ENCODE results near the gene SEMA6A.
A peak's percentile ranks its signal among the peaks of the same experiment; 100 is the strongest.

Gene SEMA6A

DNA sequence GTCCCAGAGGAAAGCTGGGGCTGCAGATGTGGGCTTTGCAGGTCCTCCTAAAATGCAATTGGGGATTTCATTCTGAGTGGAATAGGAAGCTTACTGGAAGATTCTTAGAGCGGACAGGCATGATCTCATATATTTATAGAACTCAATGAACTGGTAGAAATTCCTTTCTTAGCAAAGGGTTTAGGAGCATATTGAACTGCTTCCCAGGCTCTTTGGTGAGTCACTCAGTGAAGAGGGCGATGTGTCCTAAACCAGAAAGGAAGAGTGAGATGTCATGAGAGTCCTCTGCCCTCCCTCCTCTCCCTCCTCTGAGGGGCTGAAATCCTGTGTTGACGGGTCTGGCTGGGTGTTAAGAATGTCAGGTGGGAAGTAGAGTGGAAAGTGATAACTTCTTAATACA, 26.3 kb upstream of the SEMA6A start:
- H3K36me3 ChIP-seq (ENCODE audit: control insufficient read depth, insufficient read depth, low read length), result no peaks in the 10 kb centered on the region
- H3K27me3 ChIP-seq (ENCODE audit: control insufficient read depth, insufficient read depth, low read length), result no peaks in the 10 kb centered on the region
- no peak overlapping the region for H3K9ac ChIP-seq (ENCODE audit: low read length)

DNA sequence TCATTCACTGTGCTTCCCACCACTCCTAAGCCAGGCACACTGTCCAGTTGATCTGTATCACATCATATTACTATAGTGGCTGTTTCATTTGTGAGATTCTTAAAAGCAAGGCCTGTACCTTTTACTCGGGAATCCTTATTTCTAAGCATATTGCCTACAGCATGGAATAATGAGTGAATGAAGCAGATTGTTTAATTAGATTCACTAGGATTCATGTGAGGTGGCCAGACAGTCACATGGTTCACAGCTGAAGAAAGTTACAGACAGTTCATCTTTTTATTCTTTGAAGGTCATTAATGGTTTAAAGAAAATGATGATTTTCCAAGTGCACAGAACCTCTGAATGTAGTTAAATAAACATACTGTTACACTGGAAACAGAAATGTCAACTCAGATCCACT, 24.3 kb upstream of the SEMA6A start:
- H3K9ac ChIP-seq (ENCODE audit: low read length), result no peak overlapping the region
- H3K4me1 ChIP-seq (ENCODE audit: control insufficient read depth, insufficient read depth, low read length), result peaks cover 6% of the 10 kb centered on the region; the same call in 1 of the 2 replicates
- H3K4me3 ChIP-seq (ENCODE audit: low read depth, low read length), result no peak overlapping the region
- no peaks in the 10 kb centered on the region for H3K9me3 ChIP-seq (ENCODE audit: control insufficient read depth, insufficient read depth, low read depth, low read length)
- H3K36me3 ChIP-seq (ENCODE audit: control insufficient read depth, insufficient read depth, low read length), result no peaks in the 10 kb centered on the region
- H3K27ac ChIP-seq (ENCODE audit: low read depth, low read length), result no peak overlapping the region
- H3K27me3 ChIP-seq (ENCODE audit: control insufficient read depth, insufficient read depth, low read length), result no peaks in the 10 kb centered on the region

More for the DNA sequence above, 26.3 kb upstream of the SEMA6A start:
- Histone ChIP-seq H3K27ac (ENCODE audit: low read depth, low read length) (no peak overlapping the region), H3K4me3 (ENCODE audit: low read depth, low read length) (no peak overlapping the region), H3K9me3 (ENCODE audit: control insufficient read depth, insufficient read depth, low read depth, low read length) (no peaks in the 10 kb centered on the region), H3K4me1 (ENCODE audit: control insufficient read depth, insufficient read depth, low read length) (peaks cover 6% of the 10 kb centered on the region; the same call in 1 of the 2 replicates)

DNA sequence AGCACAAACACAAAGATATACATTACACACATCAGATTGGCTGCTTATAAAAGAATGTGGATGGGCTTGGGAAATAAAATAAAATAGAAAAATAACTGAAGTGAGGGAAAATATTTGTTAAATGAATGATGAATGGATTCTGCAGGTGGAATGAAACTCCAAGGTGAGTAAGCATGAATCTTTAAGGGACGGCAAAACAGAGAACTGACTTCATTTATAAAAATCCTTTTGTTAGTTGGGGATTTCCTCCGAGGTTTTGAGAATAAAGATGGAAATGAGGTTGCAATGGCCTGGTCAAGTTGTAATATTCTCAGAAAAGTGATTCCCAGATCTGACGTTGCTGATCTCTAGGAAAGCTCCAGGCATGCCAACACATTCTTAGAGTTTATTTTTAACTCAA, 20.9 kb upstream of the SEMA6A start:
- H3K36me3 ChIP-seq (ENCODE audit: control insufficient read depth, insufficient read depth, low read length), result no peaks in the 10 kb centered on the region
- H3K9me3 ChIP-seq (ENCODE audit: control insufficient read depth, insufficient read depth, low read depth, low read length), result no peaks in the 10 kb centered on the region; the same call in 1 of the 2 replicates
- no peak overlapping the region for H3K27ac ChIP-seq (ENCODE audit: low read depth, low read length)
- H3K4me1 ChIP-seq (ENCODE audit: control insufficient read depth, insufficient read depth, low read length), result peaks cover 14% of the 10 kb centered on the region
- no peak overlapping the region for H3K4me3 ChIP-seq (ENCODE audit: low read depth, low read length)
- no peak overlapping the region for H3K9ac ChIP-seq (ENCODE audit: low read length)
- H3K27me3 ChIP-seq (ENCODE audit: control insufficient read depth, insufficient read depth, low read length), result no peaks in the 10 kb centered on the region

DNA sequence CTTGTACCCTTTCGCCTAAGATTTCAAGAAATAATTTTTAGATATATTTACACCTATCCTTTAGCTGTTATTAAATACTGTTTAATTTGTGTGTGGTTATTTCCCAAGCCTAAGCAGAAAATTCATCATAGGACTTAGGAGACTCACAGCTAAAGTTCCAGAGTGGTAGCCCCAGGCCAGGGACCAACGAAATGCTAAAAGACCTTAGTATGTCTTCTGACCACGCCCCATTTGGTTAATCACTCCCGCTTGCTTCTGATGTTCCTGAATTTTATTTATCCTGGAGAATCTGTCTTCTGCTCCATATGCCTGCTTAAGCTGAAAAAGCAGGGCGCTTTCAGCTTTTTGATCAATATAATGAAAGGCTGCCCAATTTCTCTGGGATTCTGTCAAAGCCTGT, 18.7 kb upstream of the SEMA6A start:
- Histone ChIP-seq H3K27ac (ENCODE audit: low read depth, low read length) (no peak overlapping the region), H3K4me1 (ENCODE audit: control insufficient read depth, insufficient read depth, low read length) (peaks cover 14% of the 10 kb centered on the region), H3K9ac (ENCODE audit: low read length) (no peak overlapping the region)

DNA sequence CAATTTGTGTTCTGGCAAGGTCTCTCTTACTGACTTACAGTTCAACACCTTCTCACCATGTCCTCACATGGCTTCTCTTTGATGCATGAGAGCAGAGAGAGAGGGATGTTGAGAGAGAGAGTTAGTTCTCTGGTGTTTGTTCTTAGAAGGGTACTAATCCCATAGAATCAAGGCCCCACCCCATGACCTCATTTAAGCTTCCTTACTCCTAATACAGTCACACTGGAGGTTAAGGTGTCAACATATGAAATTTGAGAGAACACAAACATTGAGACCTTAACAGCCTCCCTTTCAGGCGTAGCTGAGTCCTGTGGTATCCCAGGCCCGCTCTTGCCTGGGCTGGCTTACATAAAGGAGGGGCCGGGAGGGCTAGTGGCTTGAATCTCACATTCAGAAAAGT, 10.6 kb upstream of the SEMA6A start:
- H3K9ac ChIP-seq (ENCODE audit: low read length), result no peak overlapping the region
- H3K27me3 ChIP-seq (ENCODE audit: control insufficient read depth, insufficient read depth, low read length), result no peaks in the 10 kb centered on the region
- peaks cover 3% of the 10 kb centered on the region; the same call in 1 of the 2 replicates for H3K4me1 ChIP-seq (ENCODE audit: control insufficient read depth, insufficient read depth, low read length)
- H3K9me3 ChIP-seq (ENCODE audit: control insufficient read depth, insufficient read depth, low read depth, low read length), result no peaks in the 10 kb centered on the region
- H3K27ac ChIP-seq (ENCODE audit: low read depth, low read length), result no peak overlapping the region
- no peaks in the 10 kb centered on the region for H3K36me3 ChIP-seq (ENCODE audit: control insufficient read depth, insufficient read depth, low read length)
- no peak overlapping the region for H3K4me3 ChIP-seq (ENCODE audit: low read depth, low read length)

More for the DNA sequence above, 18.7 kb upstream of the SEMA6A start:
- Histone ChIP-seq H3K4me3 (ENCODE audit: low read depth, low read length) (no peak overlapping the region), H3K9me3 (ENCODE audit: control insufficient read depth, insufficient read depth, low read depth, low read length) (no peaks in the 10 kb centered on the region; the same call in 1 of the 2 replicates), H3K27me3 (ENCODE audit: control insufficient read depth, insufficient read depth, low read length) (no peaks in the 10 kb centered on the region), H3K36me3 (ENCODE audit: control insufficient read depth, insufficient read depth, low read length) (no peaks in the 10 kb centered on the region)

DNA sequence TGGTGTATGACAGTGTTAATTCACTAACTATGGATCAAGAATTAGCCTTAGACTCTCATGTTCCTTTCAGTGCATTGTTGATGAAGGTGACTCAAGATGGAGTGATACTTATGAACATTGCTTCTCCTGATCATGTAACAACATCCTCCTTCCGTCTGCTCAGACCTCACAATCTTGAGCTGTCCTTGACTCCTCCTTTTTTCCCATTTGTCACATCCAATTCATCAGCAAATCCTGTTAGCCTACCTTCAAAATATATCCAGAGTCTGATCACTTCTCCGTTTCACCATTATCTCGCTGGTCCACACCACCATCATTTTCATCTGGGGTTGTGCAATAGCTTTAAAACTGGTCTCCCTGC, 9.2 kb upstream of the SEMA6A start:
- peaks cover 7% of the 10 kb centered on the region for H3K4me1 ChIP-seq (ENCODE audit: control insufficient read depth, insufficient read depth, low read length)
- H3K4me3 ChIP-seq (ENCODE audit: low read depth, low read length), result no peak overlapping the region
- H3K27me3 ChIP-seq (ENCODE audit: control insufficient read depth, insufficient read depth, low read length), result no peaks in the 10 kb centered on the region
- H3K27ac ChIP-seq (ENCODE audit: low read depth, low read length), result no peak overlapping the region
- H3K9ac ChIP-seq (ENCODE audit: low read length), result no peak overlapping the region
- no peaks in the 10 kb centered on the region for H3K36me3 ChIP-seq (ENCODE audit: control insufficient read depth, insufficient read depth, low read length)
- H3K9me3 ChIP-seq (ENCODE audit: control insufficient read depth, insufficient read depth, low read depth, low read length), result no peaks in the 10 kb centered on the region

DNA sequence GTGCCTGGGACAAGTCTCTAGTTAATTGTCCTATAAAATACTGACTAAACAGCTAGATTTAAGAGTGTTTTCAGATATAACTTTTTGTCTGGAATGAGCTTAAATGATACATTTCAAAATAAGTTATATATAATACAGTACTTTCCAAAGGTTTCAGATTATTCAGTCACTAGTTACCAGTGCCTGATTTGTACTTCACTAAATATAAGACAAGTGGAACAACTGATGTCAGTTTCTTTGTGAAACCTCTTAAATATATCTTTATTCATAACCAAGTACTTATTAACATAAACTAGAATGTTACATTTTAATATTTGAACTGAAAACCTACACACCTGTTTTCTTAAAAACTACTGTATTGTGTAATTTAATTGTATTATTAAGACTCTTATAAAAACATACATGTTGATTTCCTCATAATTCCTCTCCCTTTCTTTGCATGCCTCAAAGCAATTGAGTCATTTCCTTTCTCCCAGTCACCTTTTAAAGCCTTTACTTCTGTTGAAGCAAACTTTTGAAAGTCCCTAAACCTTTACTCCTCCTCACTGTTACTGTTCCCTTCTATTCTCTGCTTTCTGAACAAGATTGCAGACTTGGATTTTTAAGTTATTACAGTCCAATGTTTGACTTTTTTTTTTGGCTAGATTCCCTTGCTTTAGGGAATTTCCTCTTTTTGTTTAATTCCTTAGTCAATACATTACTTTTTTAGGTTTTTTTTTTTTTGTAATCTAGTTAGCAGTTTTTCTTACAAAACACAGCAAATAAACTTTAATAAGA, 8.7 kb upstream of the SEMA6A start:
- Histone ChIP-seq H3K4me3 (ENCODE audit: low read depth, low read length) (no peak overlapping the region), H3K9me3 (ENCODE audit: control insufficient read depth, insufficient read depth, low read depth, low read length) (no peaks in the 10 kb centered on the region), H3K27ac (ENCODE audit: low read depth, low read length) (no peak overlapping the region), H3K9ac (ENCODE audit: low read length) (no peak overlapping the region), H3K36me3 (ENCODE audit: control insufficient read depth, insufficient read depth, low read length) (no peaks in the 10 kb centered on the region), H3K4me1 (ENCODE audit: control insufficient read depth, insufficient read depth, low read length) (peaks cover 13% of the 10 kb centered on the region), H3K27me3 (ENCODE audit: control insufficient read depth, insufficient read depth, low read length) (no peaks in the 10 kb centered on the region)

DNA sequence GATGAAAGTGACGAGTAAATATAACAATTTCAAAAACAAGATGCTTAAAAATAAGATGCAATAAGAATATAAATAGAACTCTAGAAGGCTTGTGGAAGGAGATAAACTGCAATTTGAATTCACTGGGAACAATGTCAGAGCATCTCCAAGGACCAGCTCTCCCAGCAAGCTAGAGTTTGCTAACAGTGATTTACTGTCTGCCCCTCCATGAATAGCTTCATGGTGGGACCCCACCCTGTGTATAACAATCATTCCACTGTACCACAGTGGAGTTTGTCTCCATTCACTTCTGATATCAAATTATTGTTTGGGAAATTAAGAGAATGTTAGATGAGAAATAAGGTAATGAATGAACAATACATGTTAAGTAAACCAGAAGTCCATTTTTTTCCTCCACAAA, 7.3 kb upstream of the SEMA6A start:
- Histone ChIP-seq H3K9me3 (ENCODE audit: control insufficient read depth, insufficient read depth, low read depth, low read length) (no peaks in the 10 kb centered on the region), H3K4me1 (ENCODE audit: control insufficient read depth, insufficient read depth, low read length) (peaks cover 23% of the 10 kb centered on the region), H3K27ac (ENCODE audit: low read depth, low read length) (no peak overlapping the region), H3K36me3 (ENCODE audit: control insufficient read depth, insufficient read depth, low read length) (no peaks in the 10 kb centered on the region), H3K9ac (ENCODE audit: low read length) (no peak overlapping the region), H3K4me3 (ENCODE audit: low read depth, low read length) (no peak overlapping the region), H3K27me3 (ENCODE audit: control insufficient read depth, insufficient read depth, low read length) (no peaks in the 10 kb centered on the region)

GRCh38 chr5:116579144-116579543, 4.5 kb upstream of the SEMA6A start:
- Histone ChIP-seq H3K9me3 (ENCODE audit: control insufficient read depth, insufficient read depth, low read depth, low read length) (no peaks in the 10 kb centered on the region), H3K36me3 (ENCODE audit: control insufficient read depth, insufficient read depth, low read length) (no peaks in the 10 kb centered on the region), H3K27me3 (ENCODE audit: control insufficient read depth, insufficient read depth, low read length) (no peaks in the 10 kb centered on the region), H3K4me1 (ENCODE audit: control insufficient read depth, insufficient read depth, low read length) (peaks cover 27% of the 10 kb centered on the region), H3K9ac (ENCODE audit: low read length) (no peak overlapping the region), H3K4me3 (ENCODE audit: low read depth, low read length) (no peak overlapping the region), H3K27ac (ENCODE audit: low read depth, low read length) (no peak overlapping the region)

DNA sequence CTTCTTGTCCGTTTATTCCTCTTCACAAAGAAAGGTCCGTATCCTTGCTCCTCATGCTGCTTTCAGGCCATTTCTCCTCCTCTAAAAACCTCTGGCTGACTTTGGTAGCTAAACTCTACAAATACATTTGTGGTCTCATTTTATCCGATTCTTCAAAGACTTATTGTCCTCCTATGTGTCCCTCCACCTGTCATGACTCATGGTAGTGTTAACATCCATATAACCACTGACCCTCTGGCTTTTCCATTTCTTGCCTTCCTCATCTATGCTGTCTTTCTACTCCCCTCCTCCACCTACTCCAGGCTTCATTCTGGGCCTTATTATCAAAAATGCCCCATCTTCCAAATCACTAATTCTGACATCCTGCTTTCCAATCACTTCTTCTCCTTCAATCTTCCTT, 4.1 kb upstream of the SEMA6A start:
- H3K27me3 ChIP-seq (ENCODE audit: control insufficient read depth, insufficient read depth, low read length), result no peaks in the 10 kb centered on the region
- no peak overlapping the region for H3K27ac ChIP-seq (ENCODE audit: low read depth, low read length)
- no peaks in the 10 kb centered on the region for H3K9me3 ChIP-seq (ENCODE audit: control insufficient read depth, insufficient read depth, low read depth, low read length)
- H3K4me3 ChIP-seq (ENCODE audit: low read depth, low read length), result no peak overlapping the region
- peaks cover 2% of the 10 kb centered on the region for H3K36me3 ChIP-seq (ENCODE audit: control insufficient read depth, insufficient read depth, low read length)
- H3K4me1 ChIP-seq (ENCODE audit: control insufficient read depth, insufficient read depth, low read length), result peaks cover 27% of the 10 kb centered on the region
- no peak overlapping the region for H3K9ac ChIP-seq (ENCODE audit: low read length)

- H3K4me3 ChIP-seq (ENCODE audit: low read depth, low read length), result peak overlapping the region; percentile 98; the same call in 1 of the 2 replicates
- H3K27me3 ChIP-seq (ENCODE audit: control insufficient read depth, insufficient read depth, low read length), result no peaks in the 10 kb centered on the region
Observed at GRCh38 chr5:116577064-116577788, 2.6 kb upstream of the SEMA6A start.

More at GRCh38 chr5:116577064-116577788, 2.6 kb upstream of the SEMA6A start:
- Histone ChIP-seq H3K9ac (ENCODE audit: low read length) (no peak overlapping the region), H3K36me3 (ENCODE audit: control insufficient read depth, insufficient read depth, low read length) (peaks cover 17% of the 10 kb centered on the region), H3K9me3 (ENCODE audit: control insufficient read depth, insufficient read depth, low read depth, low read length) (no peaks in the 10 kb centered on the region), H3K27ac (ENCODE audit: low read depth, low read length) (peak overlapping the region; percentile 88; the same call in 1 of the 2 replicates), H3K4me1 (ENCODE audit: control insufficient read depth, insufficient read depth, low read length) (peaks cover 25% of the 10 kb centered on the region)
